Peyer's patch (tissue), 4 donors: ENCODE data around the gene PHTF1.

Experiments
- CTCF ChIP-seq, 6 experiments: fragments of 450-650 bp in 4 of 6; fragments of 200-600 bp in 2 of 6; sonication (generic) in 1 of 6; IDR thresholded peaks; one replicate each; pipeline ENCODE4 v1.5.1; 2017 to 2019; ENCODE audit warnings: antibody characterized with exemption in 6 of 6, mild to moderate bottlenecking in 3 of 6, moderate library complexity in 1 of 6
- POLR2A ChIP-seq, 2 donors: fragments of 450-650 bp; IDR thresholded peaks; one replicate each; pipeline ENCODE4 v1.5.1; 2017; ENCODE audit warnings: antibody characterized with exemption in 2 of 2, mild to moderate bottlenecking in 2 of 2, moderate library complexity in 2 of 2

- TF ChIP-seq CTCF (IDR thresholded peaks at IDR 0.05) (no peak), POLR2A (IDR thresholded peaks at IDR 0.05) (no peak)
Observed at GRCh38 chr1:113761937-113762336, 2.7 kb upstream of the PHTF1 start.
